ENCODE results near the gene NTM. TPM values are rescaled to one million over a fixed set of nuclear protein-coding genes. Genes with fewer than 3 reads are reported as not detected.

NTM gene
- total RNA-seq, 2 donors from 2014 or later, result 1.7 to 3.6 TPM

GRCh38 chr11:131690776-131691175 lies 320.4 kb downstream of the NTM start:
- H3K27ac Mint-ChIP-seq, result no peak overlapping the region
- no peak for DNase-seq
- peaks cover 60% of the 10 kb centered on the region for H3K27me3 ChIP-seq (ENCODE audit: control insufficient read depth, insufficient read depth, low read length, poor library complexity, severe bottlenecking)
- no peaks in the 10 kb centered on the region for H3K9me3 ChIP-seq (ENCODE audit: control insufficient read depth, low read length)
- H3K4me1 Mint-ChIP-seq, result peaks cover 6% of the 10 kb centered on the region
- H3K4me1 ChIP-seq (ENCODE audit: control insufficient read depth, insufficient read depth, low read length), result peaks cover 3% of the 10 kb centered on the region
- no peak for TF ChIP-seq CTCF (conservative IDR thresholded peaks at IDR 0.05)
- H3K9me3 Mint-ChIP-seq, result no peaks in the 10 kb centered on the region
- no peak overlapping the region for H3K4me3 ChIP-seq (ENCODE audit: low read length)
- no peak overlapping the region for H3K4me3 Mint-ChIP-seq
- H3K27ac ChIP-seq (ENCODE audit: low read depth, low read length), result no peak overlapping the region
- H3K36me3 Mint-ChIP-seq (ENCODE audit: low read depth), result no peaks in the 10 kb centered on the region
- H3K27me3 Mint-ChIP-seq (ENCODE audit: insufficient read depth), result peaks cover 72% of the 10 kb centered on the region
- WGBS, 2 experiments (ENCODE audit: insufficient coverage in 1 of 2, insufficient read length in 1 of 2), result 95 to 98% methylated on average over 9 to 18 of the region's 18 CpGs
- H3K9ac ChIP-seq (ENCODE audit: extremely low read depth, low read length, poor library complexity, severe bottlenecking), result no peak overlapping the region
- no peaks in the 10 kb centered on the region for H3K36me3 ChIP-seq (ENCODE audit: control insufficient read depth, insufficient read depth, low read length)

GRCh38 chr11:131691181-131692041 lies 321.0 kb downstream of the NTM start:
- Mint-ChIP-seq H3K27ac (no peak overlapping the region), H3K4me3 (no peak overlapping the region), H3K27me3 (ENCODE audit: insufficient read depth) (peaks cover 78% of the 10 kb centered on the region), H3K9me3 (no peaks in the 10 kb centered on the region), H3K36me3 (ENCODE audit: low read depth) (no peaks in the 10 kb centered on the region), H3K4me1 (peaks cover 6% of the 10 kb centered on the region)
- Histone ChIP-seq H3K9ac (ENCODE audit: extremely low read depth, low read length, poor library complexity, severe bottlenecking) (no peak overlapping the region), H3K27me3 (ENCODE audit: control insufficient read depth, insufficient read depth, low read length, poor library complexity, severe bottlenecking) (peaks cover 67% of the 10 kb centered on the region), H3K9me3 (ENCODE audit: control insufficient read depth, low read length) (no peaks in the 10 kb centered on the region), H3K4me3 (ENCODE audit: low read length) (no peak overlapping the region), H3K36me3 (ENCODE audit: control insufficient read depth, insufficient read depth, low read length) (no peaks in the 10 kb centered on the region), H3K27ac (ENCODE audit: low read depth, low read length) (no peak overlapping the region), H3K4me1 (ENCODE audit: control insufficient read depth, insufficient read depth, low read length) (peaks cover 3% of the 10 kb centered on the region)
- 55 to 57% methylated on average over 24 to 65 of the region's 65 CpGs for WGBS, 2 experiments (ENCODE audit: insufficient coverage in 1 of 2, insufficient read length in 1 of 2)
- peak; percentile 88 for DNase-seq
- peak; percentile 87 for TF ChIP-seq CTCF (conservative IDR thresholded peaks at IDR 0.05)

- no peaks in the 10 kb centered on the region for H3K36me3 Mint-ChIP-seq (ENCODE audit: low read depth)
- H3K4me1 Mint-ChIP-seq, result peaks cover 6% of the 10 kb centered on the region
- H3K9me3 Mint-ChIP-seq, result no peaks in the 10 kb centered on the region
- peaks cover 69% of the 10 kb centered on the region for H3K27me3 ChIP-seq (ENCODE audit: control insufficient read depth, insufficient read depth, low read length, poor library complexity, severe bottlenecking)
- H3K36me3 ChIP-seq (ENCODE audit: control insufficient read depth, insufficient read depth, low read length), result no peaks in the 10 kb centered on the region
- no peak overlapping the region for H3K4me3 ChIP-seq (ENCODE audit: low read length)
- H3K9me3 ChIP-seq (ENCODE audit: control insufficient read depth, low read length), result no peaks in the 10 kb centered on the region
- H3K27ac ChIP-seq (ENCODE audit: low read depth, low read length), result no peak overlapping the region
- no peak for TF ChIP-seq CTCF (conservative IDR thresholded peaks at IDR 0.05)
- DNase-seq, result no peak
- peaks cover 3% of the 10 kb centered on the region for H3K4me1 ChIP-seq (ENCODE audit: control insufficient read depth, insufficient read depth, low read length)
- no peak overlapping the region for H3K4me3 Mint-ChIP-seq
- H3K27ac Mint-ChIP-seq, result no peak overlapping the region
- no peak overlapping the region for H3K9ac ChIP-seq (ENCODE audit: extremely low read depth, low read length, poor library complexity, severe bottlenecking)
- peaks cover 78% of the 10 kb centered on the region for H3K27me3 Mint-ChIP-seq (ENCODE audit: insufficient read depth)
These were observed 321.7 kb downstream of the NTM start for GRCh38 chr11:131692151-131692550.
